Activated CD4-positive, alpha-beta T cell treated with anti-CD3 and anti-CD28 coated beads for 4 hours (primary cell): ENCODE results near the gene RASAL3.

Source experiments
- DNase-seq, 2 donors: peaks; one replicate each; pipeline ENCODE4 v3.0.0-alpha.2; 2020

Gene RASAL3

DNA sequence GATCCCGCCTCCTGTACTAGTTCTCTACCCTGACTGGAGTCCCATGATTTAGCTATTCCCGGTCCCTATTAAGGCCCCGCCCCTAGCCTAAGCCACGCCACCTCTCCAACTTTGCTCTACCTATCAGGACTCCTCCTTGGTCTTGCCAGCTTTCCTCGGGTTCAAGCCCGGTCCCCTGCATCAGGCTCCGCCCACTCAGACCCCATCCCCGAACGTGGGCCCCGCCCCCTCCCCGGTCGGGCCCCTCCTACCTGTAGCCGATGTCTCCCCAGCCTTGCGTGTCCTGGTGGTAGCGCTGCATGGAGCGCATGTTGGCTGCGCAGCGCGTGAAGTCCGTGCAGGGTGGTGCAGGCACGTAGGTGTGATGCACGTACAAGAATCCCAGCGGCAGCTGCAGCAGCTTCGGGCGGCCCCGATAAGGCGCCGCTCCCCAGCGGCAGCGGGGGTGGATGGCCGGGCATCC, 7.3 kb upstream of the RASAL3 start:
- DNase-seq, result no peak

- peak in 1 of 2 donors; percentile 42 for DNase-seq
These were observed 5.4 kb upstream of the RASAL3 start for GRCh38 chr19:15469513-15470297.

DNA sequence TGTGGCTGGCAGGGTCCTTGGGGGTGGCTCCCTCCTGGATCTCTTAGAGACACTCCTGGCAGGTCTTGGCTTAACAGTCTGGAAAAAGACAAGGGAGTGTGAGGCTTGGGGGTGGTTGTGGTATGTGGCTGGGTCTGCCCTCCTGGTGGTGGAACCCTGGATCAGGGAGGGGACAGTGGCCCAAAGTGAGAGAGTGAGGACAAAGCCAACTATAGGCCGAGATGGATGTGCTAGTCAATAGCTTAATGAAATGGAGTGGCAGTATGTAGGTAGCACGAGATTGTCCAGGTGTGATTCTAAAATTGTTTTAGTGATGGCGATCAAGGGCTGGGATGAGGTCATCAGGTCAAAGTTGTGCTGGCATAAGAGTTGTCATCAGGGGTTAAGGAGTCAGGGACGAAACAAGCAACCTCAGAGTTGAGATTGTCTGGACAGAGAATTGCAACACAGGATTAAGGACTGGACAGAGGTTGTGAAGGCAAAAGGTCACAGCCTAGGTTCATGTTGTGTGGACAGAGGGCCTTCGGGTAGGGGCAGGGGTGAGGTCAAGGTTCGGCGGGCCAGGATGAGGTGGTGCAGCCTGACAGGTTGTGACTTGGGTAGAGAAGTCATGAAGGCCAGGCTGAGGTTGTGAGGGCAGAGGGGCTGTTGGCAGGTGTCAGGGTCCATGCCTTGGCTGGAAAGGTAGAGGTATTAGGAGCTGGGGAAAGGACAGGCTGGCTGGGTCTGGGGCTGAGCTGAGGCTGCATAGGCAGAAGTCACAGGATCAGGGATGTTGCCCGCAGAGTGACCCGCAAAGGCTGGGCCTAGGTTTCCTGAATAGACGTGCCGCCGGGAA, 4.5 kb upstream of the RASAL3 start:
- DNase-seq, result no peak

GRCh38 chr19:15467734-15468214, 3.4 kb upstream of the RASAL3 start:
- no peak for DNase-seq

GRCh38 chr19:15466851-15467733, 2.7 kb upstream of the RASAL3 start:
- peak; percentile 64 to 71 for DNase-seq

- peak; percentile 68 to 70 for DNase-seq
These were observed 428 bp downstream of the RASAL3 start for GRCh38 chr19:15463861-15464371.

- no peak for DNase-seq
These were observed 2.6 kb downstream of the RASAL3 start for GRCh38 chr19:15461694-15462093.

GRCh38 chr19:15457701-15458484, 6.5 kb downstream of the RASAL3 start:
- DNase-seq, result no peak

DNA sequence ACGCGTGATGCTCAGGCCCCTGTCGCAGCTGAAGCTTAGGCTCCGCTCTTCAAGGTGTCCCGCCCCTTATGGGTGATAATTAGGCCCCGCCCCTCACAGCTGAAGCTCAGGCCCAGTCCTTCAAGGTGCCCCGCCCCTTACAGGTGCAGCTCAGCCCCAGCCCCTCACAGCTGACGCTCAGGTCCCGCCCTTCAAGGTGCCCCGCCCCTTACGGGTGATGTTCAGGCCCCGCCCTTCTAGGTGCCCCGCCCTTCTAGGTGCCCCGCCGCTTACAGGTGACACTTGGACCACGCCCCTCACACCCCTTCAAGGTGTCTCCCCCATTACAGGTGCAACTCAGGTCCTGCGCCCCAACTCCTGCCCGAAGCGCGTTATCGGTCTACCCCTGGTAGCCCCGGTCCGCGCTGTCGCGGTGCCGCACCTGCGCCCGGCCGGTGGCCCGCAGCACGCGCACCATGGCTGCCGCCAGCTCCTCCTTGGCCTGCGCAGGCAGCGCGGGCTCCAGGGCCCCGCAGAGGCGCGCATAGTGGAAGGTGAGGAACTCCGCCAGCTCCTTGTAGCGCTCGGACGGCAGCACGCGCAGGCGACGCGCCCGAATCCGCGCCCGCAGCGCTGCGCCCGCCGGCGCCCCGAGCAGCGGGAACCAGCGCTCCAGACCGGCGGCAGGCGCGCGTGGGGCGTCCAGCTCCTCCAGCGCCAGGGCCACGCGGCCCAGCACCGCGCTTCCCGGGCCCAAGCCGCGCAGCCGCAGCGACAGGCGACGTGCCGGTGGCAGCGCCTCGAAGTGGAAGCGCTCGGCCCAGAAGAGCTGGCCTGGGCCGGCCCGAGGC, 7.3 kb downstream of the RASAL3 start:
- no peak for DNase-seq

DNA sequence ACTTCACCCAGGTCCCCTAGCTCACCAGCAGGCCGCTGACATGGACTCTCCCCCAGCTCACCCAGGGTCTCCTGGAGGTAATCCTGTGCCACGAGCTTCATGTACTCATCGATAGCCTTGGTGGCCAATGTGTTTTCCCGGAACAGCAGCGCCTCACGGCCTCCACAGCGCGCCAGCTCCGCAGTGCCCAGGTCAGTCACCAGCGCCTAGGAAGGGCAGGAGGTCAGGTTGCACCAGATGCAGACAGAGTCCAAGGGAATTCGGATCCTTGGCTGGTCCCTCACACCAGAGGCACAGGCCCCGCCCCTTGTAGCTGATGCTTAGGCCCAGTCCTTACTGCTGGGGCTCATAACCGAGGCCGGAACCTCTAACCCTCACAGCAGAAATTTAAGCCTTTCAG, 7.9 kb downstream of the RASAL3 start:
- DNase-seq, result no peak

DNA sequence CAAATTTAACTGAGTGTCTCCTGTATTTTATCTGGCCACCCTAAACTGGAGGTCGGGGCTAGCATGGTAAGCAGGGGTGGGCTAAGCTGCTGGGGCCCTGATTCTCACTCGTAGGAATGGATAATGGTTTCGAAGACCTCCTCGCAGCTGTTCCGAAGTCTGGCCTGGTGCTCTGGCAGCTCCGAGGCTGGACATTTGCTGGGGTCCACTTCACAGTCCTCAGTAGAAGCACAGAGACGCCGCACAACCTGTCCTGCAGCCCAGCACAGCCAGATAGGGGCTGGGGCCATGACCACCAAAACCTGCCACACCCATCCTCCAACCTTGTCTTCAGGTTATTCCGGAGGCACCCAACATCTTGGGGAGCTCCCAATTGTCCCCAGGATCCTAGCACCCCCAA, 8.3 kb downstream of the RASAL3 start:
- no peak for DNase-seq

DNA sequence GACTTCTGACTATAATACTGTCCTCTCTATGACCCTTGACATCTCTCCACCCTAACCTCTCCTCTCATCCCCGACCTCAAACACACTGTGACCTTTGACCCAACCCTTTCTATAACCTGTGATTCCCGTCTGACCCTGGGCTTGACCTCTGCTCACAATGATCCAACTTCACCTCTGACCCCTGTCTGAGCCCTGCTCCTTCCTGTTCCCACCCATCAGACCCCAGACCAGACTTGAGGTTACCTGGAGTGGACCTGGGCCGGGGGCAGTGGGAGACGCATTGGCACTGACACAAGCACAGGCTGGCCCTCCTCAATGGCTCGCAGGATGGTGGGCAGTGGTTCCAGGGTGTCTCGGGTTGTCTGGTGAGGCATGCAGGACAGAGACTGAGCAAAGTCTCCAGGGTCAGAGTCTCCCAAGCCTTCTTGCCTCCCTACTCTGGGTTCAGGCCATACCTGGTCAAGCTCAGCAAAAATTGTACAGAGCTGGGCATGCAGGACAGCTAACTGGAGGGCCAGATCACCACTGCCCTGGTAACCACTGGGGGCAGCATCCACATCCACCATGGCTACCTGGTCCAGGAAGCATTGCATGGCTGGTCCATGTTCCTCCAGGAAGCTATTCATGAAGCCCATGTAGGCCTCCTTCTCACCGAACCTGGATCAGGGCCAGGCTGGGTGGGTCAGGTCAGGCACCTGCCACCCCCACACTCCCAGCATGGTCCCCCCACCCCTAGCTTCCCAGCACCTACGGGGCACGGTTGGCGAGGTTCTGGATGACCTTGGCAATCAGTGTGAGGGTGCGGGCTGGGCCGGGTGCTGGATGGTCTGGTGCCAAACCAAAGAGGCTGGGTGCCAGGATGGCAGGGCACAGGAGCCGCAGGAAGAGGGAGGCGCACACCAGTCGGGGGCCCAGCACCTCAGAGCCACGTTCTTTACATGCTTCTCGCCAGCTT, 10.2 kb downstream of the RASAL3 start:
- DNase-seq, result no peak

DNA sequence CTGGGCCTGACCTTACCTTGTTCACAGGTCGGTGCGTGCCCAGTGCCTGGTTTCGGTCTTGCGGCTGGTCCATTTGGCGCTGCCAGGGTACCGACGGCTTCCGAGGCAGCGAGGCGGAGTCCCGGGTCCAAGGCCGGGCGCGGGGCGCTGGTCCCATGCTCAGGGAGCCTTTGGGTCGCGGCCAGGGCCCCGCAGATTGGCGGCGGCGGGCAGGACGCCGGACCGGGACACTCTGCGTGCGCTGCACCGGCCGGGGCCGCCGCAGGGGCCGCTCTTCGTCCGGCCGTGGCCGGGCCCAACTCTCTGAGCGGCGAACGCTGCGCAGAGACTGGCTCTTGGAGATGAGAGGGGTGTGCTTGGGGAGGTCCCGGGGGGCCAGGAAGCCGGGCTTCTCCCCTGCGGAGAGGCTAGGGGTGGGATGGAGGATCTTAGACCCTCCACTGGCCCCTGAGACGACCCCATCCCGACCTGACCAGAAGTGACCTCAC, 11.2 kb downstream of the RASAL3 start:
- no peak for DNase-seq

- no peak for DNase-seq
These were observed 12.0 kb downstream of the RASAL3 start for GRCh38 chr19:15452111-15453047.

- DNase-seq, result no peak
These were observed 13.8 kb downstream of the RASAL3 start for GRCh38 chr19:15450528-15450890.

DNA sequence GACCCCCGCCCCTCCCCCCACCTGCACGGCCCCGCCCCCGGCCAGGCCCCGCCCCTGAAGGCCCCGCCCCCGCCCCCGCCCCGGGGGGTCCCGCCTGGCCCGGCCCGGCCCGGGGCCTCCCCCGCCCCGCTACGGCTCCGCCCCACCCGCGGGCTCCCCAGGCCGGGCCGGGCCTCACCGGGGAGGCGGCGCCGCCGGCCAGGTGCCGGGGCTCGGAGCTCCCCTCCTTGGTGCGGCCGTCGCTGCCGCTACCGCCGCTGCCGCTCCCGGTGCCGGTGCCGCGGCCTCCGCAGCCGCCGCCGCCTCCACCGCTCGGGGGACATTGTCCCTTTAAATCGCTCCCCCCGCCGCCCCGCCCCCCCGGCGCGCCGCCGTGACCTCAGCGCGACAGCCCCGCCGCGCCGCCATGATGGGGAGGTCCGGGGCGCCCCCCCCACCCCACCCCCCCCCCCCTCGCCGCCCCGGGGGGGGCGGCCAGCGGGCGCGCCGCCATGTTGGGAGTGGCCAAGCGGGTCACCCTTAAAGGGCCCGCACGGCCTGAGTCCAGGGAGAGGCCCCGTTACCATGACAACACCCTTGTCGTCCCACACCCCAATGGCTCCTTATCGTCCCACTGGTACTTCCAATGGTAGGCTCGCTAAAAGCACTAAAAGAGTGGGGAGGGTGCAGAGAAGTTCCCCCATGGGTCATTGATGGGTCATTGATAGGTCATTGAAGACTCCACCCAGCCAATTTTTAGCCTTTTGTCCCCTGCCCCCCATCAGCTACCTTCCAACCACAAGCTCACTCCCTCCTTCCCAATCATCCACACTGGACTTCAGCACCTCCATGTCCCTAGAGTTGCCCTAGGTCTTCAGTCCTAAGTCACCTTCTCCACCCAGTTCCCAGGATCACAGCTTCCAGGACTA, 14.5 kb downstream of the RASAL3 start, which contains the start of gene WIZ:
TSS of gene WIZ (minus strand) at position 337 of the 908 bp plus-strand sequence. CDS start 1,649 bp downstream, outside the sequence.
- DNase-seq, result peak; percentile 80 to 83
